ENCODE data around the gene RANGRF. TPM values are rescaled to one million over a fixed set of nuclear protein-coding genes. Genes with fewer than 3 reads are reported as not detected.

RANGRF gene
- total RNA-seq, 3 donors from 2014 or later: 22.1 to 25.2 (median 23.1) TPM

DNA sequence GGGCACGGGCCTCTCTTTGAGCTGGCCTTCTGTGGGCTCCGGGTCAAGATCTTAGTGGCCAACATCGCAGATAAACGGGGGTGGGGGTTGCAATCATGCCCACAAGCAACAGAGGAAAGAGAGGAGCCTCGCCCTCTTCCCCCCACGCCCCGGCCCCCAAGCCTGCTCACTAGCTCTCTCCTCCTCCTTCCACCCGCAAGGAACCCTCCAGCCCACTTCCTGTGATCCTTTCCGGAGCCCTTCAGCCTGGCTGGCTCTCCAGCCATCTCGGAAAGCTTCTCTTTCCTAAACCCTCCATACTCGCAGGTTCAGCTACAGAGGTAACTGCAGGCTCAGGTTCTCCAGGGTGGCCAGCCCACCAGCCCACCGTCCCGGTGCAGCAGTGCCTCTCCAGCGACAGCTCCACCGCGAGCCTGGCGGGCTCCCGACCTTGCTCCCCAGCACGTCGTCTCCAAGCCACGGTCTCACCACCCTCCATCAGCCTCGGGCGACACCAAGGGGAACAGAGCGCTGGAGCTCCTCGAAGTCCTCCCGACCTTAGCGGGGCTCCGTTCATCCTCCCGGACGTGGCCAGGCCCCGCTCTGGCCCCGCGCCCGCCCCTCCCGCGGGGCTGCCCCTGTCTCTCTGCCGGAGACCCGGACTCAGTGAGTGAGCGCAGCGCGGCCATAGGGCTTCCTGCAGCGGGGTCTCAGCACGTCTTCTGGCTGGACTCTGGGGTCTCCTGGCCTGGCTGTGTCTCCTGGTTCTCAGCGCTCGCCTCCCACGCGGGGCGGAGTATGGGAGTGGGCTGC, 38.2 kb downstream of the RANGRF start:
- Histone ChIP-seq H3K27me3 (no peaks in the 10 kb centered on the region), H3K27ac (peak overlapping the region; percentile 52 to 79), H3K4me3 (peak overlapping the region; percentile 57 to 78 (median 63)), H3K36me3 (no peaks in the 10 kb centered on the region), H3K4me1 (no peaks in the 10 kb centered on the region), H3K9me3 (no peaks in the 10 kb centered on the region)
- no peak for DNase-seq (ENCODE audit: low spot score in 2 of 2)
- TF ChIP-seq POLR2A (IDR thresholded peaks at IDR 0.05): no peak
- TF ChIP-seq, protein P1, sequence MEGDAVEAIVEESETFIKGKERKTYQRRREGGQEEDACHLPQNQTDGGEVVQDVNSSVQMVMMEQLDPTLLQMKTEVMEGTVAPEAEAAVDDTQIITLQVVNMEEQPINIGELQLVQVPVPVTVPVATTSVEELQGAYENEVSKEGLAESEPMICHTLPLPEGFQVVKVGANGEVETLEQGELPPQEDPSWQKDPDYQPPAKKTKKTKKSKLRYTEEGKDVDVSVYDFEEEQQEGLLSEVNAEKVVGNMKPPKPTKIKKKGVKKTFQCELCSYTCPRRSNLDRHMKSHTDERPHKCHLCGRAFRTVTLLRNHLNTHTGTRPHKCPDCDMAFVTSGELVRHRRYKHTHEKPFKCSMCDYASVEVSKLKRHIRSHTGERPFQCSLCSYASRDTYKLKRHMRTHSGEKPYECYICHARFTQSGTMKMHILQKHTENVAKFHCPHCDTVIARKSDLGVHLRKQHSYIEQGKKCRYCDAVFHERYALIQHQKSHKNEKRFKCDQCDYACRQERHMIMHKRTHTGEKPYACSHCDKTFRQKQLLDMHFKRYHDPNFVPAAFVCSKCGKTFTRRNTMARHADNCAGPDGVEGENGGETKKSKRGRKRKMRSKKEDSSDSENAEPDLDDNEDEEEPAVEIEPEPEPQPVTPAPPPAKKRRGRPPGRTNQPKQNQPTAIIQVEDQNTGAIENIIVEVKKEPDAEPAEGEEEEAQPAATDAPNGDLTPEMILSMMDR (IDR thresholded peaks at IDR 0.05): no peak
- TF ChIP-seq POLR2AphosphoS5 (IDR thresholded peaks at IDR 0.05): no peak
- intact Hi-C loops (cut with DNase I; ENCODE audit: low total_unique reads): no loop called here

DNA sequence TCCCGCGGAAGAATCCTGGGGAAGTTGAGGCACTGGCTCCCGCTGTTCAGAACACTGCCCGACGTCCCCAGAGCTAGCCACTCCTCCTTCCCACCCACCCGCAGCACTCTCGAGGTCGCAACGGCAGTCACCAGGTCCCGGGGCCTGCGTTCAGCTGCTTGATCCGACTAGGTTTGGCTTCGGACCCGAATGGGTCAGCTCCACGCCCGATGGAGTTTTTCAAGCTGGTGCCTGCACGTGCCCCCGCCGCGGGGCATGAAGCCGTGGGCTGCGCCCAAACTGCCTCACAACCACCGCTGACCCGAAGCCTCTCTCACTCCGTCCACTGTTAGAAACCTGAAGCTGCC, 38.8 kb downstream of the RANGRF start:
- DNase-seq (ENCODE audit: low spot score in 2 of 2): no peak
- peak overlapping the region; percentile 52 to 79 for H3K27ac ChIP-seq
- H3K36me3 ChIP-seq: no peaks in the 10 kb centered on the region
- intact Hi-C loops (cut with DNase I; ENCODE audit: low total_unique reads): no loop called here
- H3K9me3 ChIP-seq: no peaks in the 10 kb centered on the region
- peak overlapping the region; percentile 57 to 78 (median 63) for H3K4me3 ChIP-seq
- no peaks in the 10 kb centered on the region for H3K4me1 ChIP-seq
- no peak for TF ChIP-seq POLR2AphosphoS5 (IDR thresholded peaks at IDR 0.05)
- TF ChIP-seq, protein P1 (IDR thresholded peaks at IDR 0.05): no peak
- TF ChIP-seq POLR2A (IDR thresholded peaks at IDR 0.05): no peak
- H3K27me3 ChIP-seq: no peaks in the 10 kb centered on the region

DNA sequence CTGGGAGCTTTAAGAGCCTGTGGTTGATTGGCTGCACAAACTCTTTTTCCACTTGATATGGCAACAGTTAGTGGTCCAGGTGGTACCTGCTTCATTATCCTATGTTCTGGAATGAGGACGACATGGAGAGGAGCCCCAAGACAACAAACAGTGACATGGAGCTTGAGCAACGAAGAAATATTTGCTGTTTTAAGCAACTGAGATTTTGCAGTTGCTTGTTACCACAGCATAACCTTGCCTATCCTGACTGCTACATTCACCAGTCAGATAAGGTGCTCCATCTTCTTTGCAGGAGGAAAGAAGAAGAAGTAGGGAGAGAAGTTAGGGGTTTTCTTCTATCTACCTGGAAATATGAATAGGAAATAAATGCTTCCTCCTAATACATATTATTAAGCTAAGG, 43.7 kb downstream of the RANGRF start:
- intact Hi-C loops (cut with DNase I; ENCODE audit: low total_unique reads): no loop called here
- DNase-seq (ENCODE audit: low spot score in 2 of 2): no peak
- H3K4me3 ChIP-seq: no peak overlapping the region
- no peaks in the 10 kb centered on the region for H3K4me1 ChIP-seq
- no peaks in the 10 kb centered on the region for H3K27me3 ChIP-seq
- TF ChIP-seq POLR2AphosphoS5 (IDR thresholded peaks at IDR 0.05): no peak
- TF ChIP-seq POLR2A (IDR thresholded peaks at IDR 0.05): no peak
- TF ChIP-seq, protein P1 (IDR thresholded peaks at IDR 0.05): no peak
- H3K9me3 ChIP-seq: no peaks in the 10 kb centered on the region
- no peak overlapping the region for H3K27ac ChIP-seq
- H3K36me3 ChIP-seq: no peaks in the 10 kb centered on the region

DNA sequence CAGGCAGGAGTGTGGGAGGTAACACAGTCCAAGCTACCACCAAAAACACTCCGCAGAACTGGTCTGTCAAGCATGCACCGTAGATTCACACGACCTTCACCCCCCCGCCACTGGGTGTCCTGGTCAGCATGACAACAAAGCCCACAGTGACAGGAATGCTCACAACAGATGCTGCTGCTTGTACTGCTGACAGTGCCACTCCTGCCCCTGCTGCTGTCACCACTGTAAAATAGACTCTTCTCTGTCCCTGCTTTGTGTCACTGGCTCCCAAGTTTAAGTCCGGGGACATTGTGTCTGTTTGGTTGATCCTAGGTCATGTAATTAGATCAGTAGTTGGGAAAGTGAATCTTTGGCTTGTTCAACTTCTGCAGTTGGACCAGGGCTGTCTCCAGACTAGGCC, 44.2 kb downstream of the RANGRF start:
- peak; percentile 50 to 74 for DNase-seq (ENCODE audit: low spot score in 2 of 2)
- no peaks in the 10 kb centered on the region for H3K4me1 ChIP-seq
- no peaks in the 10 kb centered on the region for H3K36me3 ChIP-seq
- H3K4me3 ChIP-seq: no peak overlapping the region
- no peak overlapping the region for H3K27ac ChIP-seq
- intact Hi-C loops (cut with DNase I; ENCODE audit: low total_unique reads): no loop called here
- H3K27me3 ChIP-seq: no peaks in the 10 kb centered on the region
- no peaks in the 10 kb centered on the region for H3K9me3 ChIP-seq
- TF ChIP-seq, protein P1 (IDR thresholded peaks at IDR 0.05): no peak
- TF ChIP-seq POLR2AphosphoS5 (IDR thresholded peaks at IDR 0.05) (no peak), POLR2A (IDR thresholded peaks at IDR 0.05) (no peak)

DNA sequence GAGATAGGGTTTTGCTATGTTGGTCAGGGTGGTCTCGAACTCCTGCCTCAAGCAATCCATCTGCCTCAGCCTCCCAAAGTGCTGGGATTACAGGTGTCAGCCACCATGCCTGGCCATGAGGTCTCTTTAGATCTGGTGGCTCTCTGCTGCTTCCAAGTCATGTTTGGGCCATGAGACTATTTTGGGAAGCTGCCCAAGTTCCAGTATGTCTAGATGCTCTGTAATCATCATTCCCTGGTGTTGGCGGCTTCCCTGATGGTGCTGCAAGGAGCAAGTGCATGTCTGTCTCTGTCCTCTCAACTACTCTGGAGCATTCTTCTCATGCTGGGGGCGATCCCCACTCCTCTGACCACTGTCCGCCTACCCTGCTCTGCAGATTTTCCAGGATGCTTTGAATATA, 44.8 kb downstream of the RANGRF start:
- TF ChIP-seq POLR2A (IDR thresholded peaks at IDR 0.05) (no peak), POLR2AphosphoS5 (IDR thresholded peaks at IDR 0.05) (no peak)
- TF ChIP-seq, protein P1 (IDR thresholded peaks at IDR 0.05): no peak
- Histone ChIP-seq H3K4me3 (no peak overlapping the region), H3K4me1 (no peaks in the 10 kb centered on the region), H3K9me3 (no peaks in the 10 kb centered on the region), H3K36me3 (no peaks in the 10 kb centered on the region), H3K27me3 (no peaks in the 10 kb centered on the region), H3K27ac (no peak overlapping the region)
- intact Hi-C loops (cut with DNase I; ENCODE audit: low total_unique reads): no loop called here
- no peak for DNase-seq (ENCODE audit: low spot score in 2 of 2)

Data from breast epithelium (tissue), 4 donors.